GM12878 (cell line): ENCODE results near the gene PPP2R1B. TPM values are rescaled to one million over a fixed set of nuclear protein-coding genes. Genes with fewer than 3 reads are reported as not detected.

Experiments used
- IKZF1 ChIP-seq: fragments of 450-650 bp; conservative IDR thresholded peaks from 2 replicates; pipeline ENCODE4 v1.6.1; 2017; ENCODE audit warnings: antibody characterized with exemption, mild to moderate bottlenecking
- MYB ChIP-seq: fragments of 150-350 bp; IDR thresholded peaks from 2 replicates; pipeline ENCODE4 v1.6.1; 2014; ENCODE audit warnings: mild to moderate bottlenecking, low read depth, low read length, borderline replicate concordance
- NR2C2 ChIP-seq: IDR thresholded peaks from 2 replicates; pipeline ENCODE4 v1.6.1; 2011; ENCODE audit warnings: borderline replicate concordance, low read depth; ENCODE audit not compliant: control insufficient read depth, insufficient read length
- SKIL ChIP-seq: fragments of 450-650 bp; IDR thresholded peaks from 2 replicates; pipeline ENCODE4 v1.6.1; 2017; ENCODE audit warnings: mild to moderate bottlenecking, low read depth, inconsistent platforms; ENCODE audit not compliant: poor library complexity, severe bottlenecking
- SMARCA5 ChIP-seq: fragments of 450-650 bp; IDR thresholded peaks from 2 replicates; pipeline ENCODE4 v1.6.1; 2017; ENCODE audit warnings: mild to moderate bottlenecking
- SUPT20H ChIP-seq: IDR thresholded peaks from 2 replicates; pipeline ENCODE4 v1.6.1; 2011; ENCODE audit warnings: low read depth, mild to moderate bottlenecking, low read length, moderate library complexity, borderline replicate concordance; ENCODE audit not compliant: control insufficient read depth
- USF1 ChIP-seq: IDR thresholded peaks from 2 replicates; pipeline ENCODE4 v1.6.1; 2011; ENCODE audit warnings: borderline replicate concordance, low read depth, mild to moderate bottlenecking, moderate library complexity, mixed read lengths, low read length; ENCODE audit not compliant: insufficient read depth; ENCODE audit errors: extremely low read length
- ZNF592 ChIP-seq: fragments of 450-650 bp; IDR thresholded peaks from 2 replicates; pipeline ENCODE4 v1.6.1; 2017; ENCODE audit warnings: mild to moderate bottlenecking, moderate library complexity
- polyA plus RNA-seq, 11 experiments: library from polyadenylated mRNA; depleted of rRNA in 4 of 11; unstranded in 6 of 11; stranded (reverse) in 5 of 11; fragments of >200 nt; fragmentation: Nextera tagmentation in 4 of 11; fragmentation: Illumina TruSeq in 1 of 11; extraction: Ambion mirVana in 4 of 11; extraction: Trizol in 1 of 11; gene quantifications; 1 replicate in 1 of 11; 2 replicates in 10 of 11; pipeline versions ENCODE4 v1.2.1 to v1.2.3, GENCODE V29; 2011 to 2016; ENCODE audit warnings: inconsistent platforms in 2 of 11, missing spikeins in 2 of 11, low read depth in 1 of 11
- total RNA-seq, 4 experiments: library from RNA; depleted of rRNA in 3 of 4; stranded (reverse); fragments of >200 nt in 3 of 4; fragmentation: Illumina TruSeq in 1 of 4; extraction: Trizol in 1 of 4; gene quantifications; 2 replicates each; pipeline versions ENCODE4 v1.2.1 to v1.2.3, GENCODE V29; 2013 to 2021

The PPP2R1B gene
- total and polyA plus RNA-seq, 10 of the 15 experiments (the other 5 are each of a cell fraction or from before 2014, with no cell fraction given), result 26.6 to 68.2 (median 35.7) TPM

- TF ChIP-seq ZNF592 (no peak), SUPT20H (no peak), IKZF1 (peak; percentile 29; the same call in 1 of the 2 replicates), SMARCA5 (0 out of 2 replicates have a peak, but pooled peaks have one; percentile 36), NR2C2 (no peak), USF1 (no peak), MYB (no peak), SKIL (no peak)
Measured at GRCh38 chr11:111694851-111695250, 71.3 kb downstream of the PPP2R1B start (continued).
